Neuronal stem cell (in vitro differentiated cells): ENCODE data around the gene FLT1.

Experiments used
- DNase-seq: peaks from one replicate; pipeline ENCODE4 v3.0.0-alpha.2; 2013; ENCODE audit warnings: low spot score
- H2AFZ ChIP-seq: one replicate; pipeline ENCODE4 v1.6.1; 2013; ENCODE audit warnings: mild to moderate bottlenecking, low read length, inconsistent platforms
- H2AK5ac ChIP-seq: 2 replicates; pipeline ENCODE4 v1.6.1; 2013; ENCODE audit warnings: low read depth, mild to moderate bottlenecking, inconsistent platforms, low read length, moderate library complexity, mixed read lengths
- H2BK120ac ChIP-seq: 2 replicates; pipeline ENCODE4 v1.6.1; 2013; ENCODE audit warnings: low read depth, mild to moderate bottlenecking, inconsistent platforms, low read length, moderate library complexity, mixed read lengths
- H2BK12ac ChIP-seq: one replicate; pipeline ENCODE4 v1.6.1; 2013; ENCODE audit warnings: low read length, inconsistent platforms
- H2BK15ac ChIP-seq: 2 replicates; pipeline ENCODE4 v1.6.1; 2013; ENCODE audit warnings: mild to moderate bottlenecking, low read length, inconsistent platforms, mixed read lengths
- H2BK5ac ChIP-seq: one replicate; pipeline ENCODE4 v1.6.1; 2013; ENCODE audit warnings: inconsistent platforms, mild to moderate bottlenecking, low read length, moderate library complexity
- H3K14ac ChIP-seq: one replicate; pipeline ENCODE4 v1.6.1; 2013; ENCODE audit warnings: low read length, inconsistent platforms
- H3K18ac ChIP-seq: 2 replicates; pipeline ENCODE4 v1.6.1; 2013; ENCODE audit warnings: low read length, inconsistent platforms
- H3K23ac ChIP-seq: 2 replicates; pipeline ENCODE4 v1.6.1; 2013; ENCODE audit warnings: low read depth, mild to moderate bottlenecking, mixed read lengths, low read length, inconsistent platforms; ENCODE audit not compliant: poor library complexity
- H3K27ac ChIP-seq: replicated peaks from 3 replicates; pipeline ENCODE4 v1.5.1; 2013; ENCODE audit warnings: low read length, inconsistent platforms
- H3K27me3 ChIP-seq, 3 experiments: 2 replicates each; pipeline ENCODE4 v1.6.1; 2013; ENCODE audit warnings: low read length in 3 of 3, mild to moderate bottlenecking in 2 of 3, inconsistent platforms in 1 of 3, low read depth in 1 of 3, mixed read lengths in 1 of 3, moderate library complexity in 1 of 3; ENCODE audit not compliant: control insufficient read depth in 3 of 3, insufficient read depth in 3 of 3
- H3K36me3 ChIP-seq, 2 donors: replicated peaks in 1 of 2; 2 replicates each; pipeline ENCODE4 v1.6.1; 2013; ENCODE audit warnings: low read length in 2 of 2; ENCODE audit not compliant: control insufficient read depth in 2 of 2, insufficient read depth in 2 of 2
- H3K4ac ChIP-seq: 2 replicates; pipeline ENCODE4 v1.6.1; 2013; ENCODE audit warnings: inconsistent platforms, mild to moderate bottlenecking, low read length, moderate library complexity
- H3K4me1 ChIP-seq, 2 donors: 1 replicate in 1 of 2; 2 replicates in 1 of 2; pipeline ENCODE4 v1.6.1; 2013; ENCODE audit warnings: low read length in 2 of 2, low read depth in 1 of 2; ENCODE audit not compliant: control insufficient read depth in 2 of 2, insufficient read depth in 1 of 2
- H3K4me2 ChIP-seq: one replicate; pipeline ENCODE4 v1.6.1; 2013; ENCODE audit warnings: mild to moderate bottlenecking, low read length, inconsistent platforms; ENCODE audit not compliant: insufficient read depth, poor library complexity, severe bottlenecking
- H3K4me3 ChIP-seq, 2 donors: 2 replicates each; pipeline ENCODE4 v1.5.1; 2013; ENCODE audit warnings: low read length in 2 of 2, mild to moderate bottlenecking in 2 of 2, inconsistent platforms in 1 of 2, moderate library complexity in 1 of 2
- H3K79me1 ChIP-seq: one replicate; pipeline ENCODE4 v1.6.1; 2013; ENCODE audit warnings: low read depth, mild to moderate bottlenecking, inconsistent platforms, low read length, moderate library complexity
- H3K9ac ChIP-seq: one replicate; pipeline ENCODE4 v1.6.1; 2013; ENCODE audit warnings: mild to moderate bottlenecking, low read depth, low read length, inconsistent platforms; ENCODE audit not compliant: poor library complexity
- H3K9me3 ChIP-seq, 2 donors: replicated peaks in 1 of 2; 2 replicates each; pipeline versions ENCODE3 to v1.6.1; 2013; ENCODE audit warnings: low read length in 2 of 2, mild to moderate bottlenecking in 2 of 2, inconsistent platforms in 1 of 2, low read depth in 1 of 2, mixed read lengths in 1 of 2, moderate library complexity in 1 of 2; ENCODE audit not compliant: control insufficient read depth in 2 of 2, insufficient read depth in 1 of 2
- H4K8ac ChIP-seq: one replicate; pipeline ENCODE4 v1.6.1; 2013; ENCODE audit warnings: low read depth, mild to moderate bottlenecking, inconsistent platforms, low read length, moderate library complexity
- H4K91ac ChIP-seq: one replicate; pipeline ENCODE4 v1.6.1; 2013; ENCODE audit warnings: low read length, low read depth, mild to moderate bottlenecking, inconsistent platforms; ENCODE audit not compliant: poor library complexity
- WGBS, 2 donors: extraction: QIAGEN DNeasy Blood & Tissue Kit; methylation state at CpG; one replicate each; pipeline ENCODE4 v1.1.7; 2013; ENCODE audit warnings: missing lambda C conversion rate in 2 of 2, mixed read lengths in 1 of 2; ENCODE audit not compliant: insufficient read length in 2 of 2, insufficient replicate concordance in 1 of 2; ENCODE audit errors: extremely low coverage in 2 of 2; 5-methylcytosine and 5-hydroxymethylcytosine counted together

Gene FLT1

GRCh38 chr13:28531845-28532387, 37.0 kb upstream of the FLT1 start:
- Histone ChIP-seq H2BK12ac (peak overlapping the region; percentile 82), H3K23ac (peak overlapping the region; percentile 90), H3K27ac (no peak overlapping the region), H2BK120ac (no peak overlapping the region), H3K4ac (no peak overlapping the region), H3K14ac (peak overlapping the region; percentile 96), H4K8ac (no peak overlapping the region), H3K36me3 (no peaks in the 10 kb centered on the region), H3K9me3 (peaks cover 0 to 7% of the 10 kb centered on the region in 2 donors), H3K4me3 (peak overlapping the region; percentile 27 to 81), H2BK5ac (peak overlapping the region; percentile 77), H3K9ac (peak overlapping the region; percentile 79), H3K27me3 (peaks cover 9 to 72% (median 41%) of the 10 kb centered on the region in 3 experiments), H3K79me1 (peaks cover 3% of the 10 kb centered on the region), H2BK15ac (no peak overlapping the region), H3K18ac (peak overlapping the region; percentile 80), H4K91ac (no peak overlapping the region), H3K4me2 (peak overlapping the region; percentile 78), H2AK5ac (no peak overlapping the region), H2AFZ (peak overlapping the region; percentile 86), H3K4me1 (peaks cover 4 to 5% of the 10 kb centered on the region in 2 donors)
- DNase-seq = peak; percentile 6
- WGBS, 2 donors = no CpG with 5 or more reads among the region's 25 CpGs

- H3K79me1 ChIP-seq = peaks cover 3% of the 10 kb centered on the region
- H2BK12ac ChIP-seq = peak overlapping the region; percentile 82
- peak overlapping the region; percentile 79 for H3K9ac ChIP-seq
- H3K36me3 ChIP-seq = no peaks in the 10 kb centered on the region
- peak overlapping the region; percentile 90 for H3K23ac ChIP-seq
- H3K14ac ChIP-seq = peak overlapping the region; percentile 96
- H3K4me2 ChIP-seq = peak overlapping the region; percentile 78
- peak overlapping the region; percentile 88 for H3K18ac ChIP-seq
- H2AFZ ChIP-seq = peak overlapping the region; percentile 85
- no peak overlapping the region for H3K27ac ChIP-seq
- no peak overlapping the region for H2BK120ac ChIP-seq
- no peak overlapping the region for H2AK5ac ChIP-seq
- peak overlapping the region; percentile 27 to 79 for H3K4me3 ChIP-seq
- H3K27me3 ChIP-seq = peaks cover 9 to 72% (median 41%) of the 10 kb centered on the region in 3 experiments
- peak overlapping the region; percentile 90 for H3K4ac ChIP-seq
- H3K4me1 ChIP-seq = peaks cover 4 to 5% of the 10 kb centered on the region in 2 donors
- H3K9me3 ChIP-seq = peaks cover 0 to 7% of the 10 kb centered on the region in 2 donors
- H2BK15ac ChIP-seq = no peak overlapping the region
- WGBS, 2 donors = 100% methylated on average over 2 of the region's 39 CpGs; no CpG with 5 or more reads in 1 of the 2 donors
- peak; percentile 37 for DNase-seq
- peak overlapping the region; percentile 77 for H2BK5ac ChIP-seq
- no peak overlapping the region for H4K8ac ChIP-seq
- no peak overlapping the region for H4K91ac ChIP-seq
Measured at GRCh38 chr13:28531077-28531844, 36.3 kb upstream of the FLT1 start.

GRCh38 chr13:28530729-28531076, 35.8 kb upstream of the FLT1 start:
- H3K4me1 ChIP-seq = peaks cover 4 to 5% of the 10 kb centered on the region in 2 donors
- no peak overlapping the region for H4K8ac ChIP-seq
- DNase-seq = no peak
- H2AK5ac ChIP-seq = no peak overlapping the region
- no peak overlapping the region for H3K9ac ChIP-seq
- no peaks in the 10 kb centered on the region for H3K36me3 ChIP-seq
- H2BK5ac ChIP-seq = no peak overlapping the region
- no peak overlapping the region for H2BK15ac ChIP-seq
- no peak overlapping the region for H3K23ac ChIP-seq
- peak overlapping the region; percentile 78 for H3K4me2 ChIP-seq
- H3K18ac ChIP-seq = peak overlapping the region; percentile 88
- H4K91ac ChIP-seq = no peak overlapping the region
- H2BK12ac ChIP-seq = no peak overlapping the region
- H3K27me3 ChIP-seq = peaks cover 9 to 72% (median 41%) of the 10 kb centered on the region in 3 experiments
- H2BK120ac ChIP-seq = no peak overlapping the region
- H3K4me3 ChIP-seq = peak overlapping the region; percentile 27 to 79
- no peak overlapping the region for H3K27ac ChIP-seq
- peak overlapping the region; percentile 85 for H2AFZ ChIP-seq
- H3K9me3 ChIP-seq = peaks cover 0 to 7% of the 10 kb centered on the region in 2 donors
- H3K14ac ChIP-seq = no peak overlapping the region
- H3K79me1 ChIP-seq = peaks cover 3% of the 10 kb centered on the region
- no CpG with 5 or more reads among the region's 3 CpGs for WGBS, 2 donors
- no peak overlapping the region for H3K4ac ChIP-seq

GRCh38 chr13:28529836-28530235, 34.9 kb upstream of the FLT1 start:
- Histone ChIP-seq H2AK5ac (no peak overlapping the region), H3K27ac (no peak overlapping the region), H3K18ac (no peak overlapping the region), H2BK12ac (no peak overlapping the region), H2AFZ (no peak overlapping the region), H3K14ac (no peak overlapping the region), H4K8ac (no peak overlapping the region), H4K91ac (no peak overlapping the region), H2BK15ac (no peak overlapping the region), H3K79me1 (peaks cover 3% of the 10 kb centered on the region), H3K23ac (no peak overlapping the region), H3K4me2 (no peak overlapping the region), H3K4me3 (no peak overlapping the region), H3K4me1 (peaks cover 4 to 5% of the 10 kb centered on the region in 2 donors), H3K4ac (no peak overlapping the region), H3K36me3 (no peaks in the 10 kb centered on the region), H3K27me3 (peaks cover 9 to 79% (median 41%) of the 10 kb centered on the region in 3 experiments), H3K9ac (no peak overlapping the region), H3K9me3 (peaks cover 0 to 3% of the 10 kb centered on the region in 2 donors), H2BK120ac (no peak overlapping the region), H2BK5ac (no peak overlapping the region)
- WGBS, 2 donors = no CpG with 5 or more reads among the region's 1 CpG
- no peak for DNase-seq
